Lower leg skin (tissue), 3 donors: ENCODE measurements around the gene DLST.
A peak's percentile ranks its signal among the peaks of the same experiment; 100 is the strongest.

ENCODE experiments used
- POLR2A ChIP-seq, 2 donors: fragments of 450-650 bp; IDR thresholded peaks; one replicate each; pipeline ENCODE4 v1.6.1; 2016 to 2017; ENCODE audit warnings: antibody characterized with exemption in 2 of 2, mild to moderate bottlenecking in 1 of 2, moderate library complexity in 1 of 2
- TF ChIP-seq, protein P1 (sequence below), 3 donors: fragments of 450-650 bp; IDR thresholded peaks; one replicate each; pipeline ENCODE4 v1.5.1; 2016; ENCODE audit warnings: antibody characterized with exemption in 3 of 3, mild to moderate bottlenecking in 3 of 3, moderate library complexity in 2 of 3

DNA sequence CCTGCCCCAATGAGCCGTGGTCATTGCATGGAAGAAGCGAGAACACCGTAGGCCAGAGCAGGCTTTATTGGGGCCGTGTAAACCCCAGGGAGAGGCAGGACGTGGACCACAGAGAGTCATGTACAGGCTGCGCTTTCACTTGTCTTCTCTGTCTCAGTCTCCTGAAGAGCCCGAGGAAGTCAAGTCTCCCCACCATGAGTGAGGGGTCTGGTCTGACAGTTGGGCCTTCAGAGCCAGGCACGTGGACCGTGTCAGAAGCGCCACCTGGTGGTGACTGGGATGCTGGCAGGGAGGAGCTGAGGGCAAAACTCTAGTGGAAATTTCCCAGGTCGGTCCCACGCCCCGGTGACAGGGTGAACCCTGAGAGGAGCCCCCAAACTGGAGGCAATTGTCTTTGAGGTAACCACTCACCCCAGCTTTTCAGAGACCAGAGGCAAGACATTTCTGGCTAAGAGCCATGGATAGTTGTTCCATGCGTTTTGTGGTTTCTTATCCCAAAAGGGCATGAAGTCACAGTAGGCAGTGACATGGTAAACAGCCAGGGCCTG is 24.0 kb downstream of the DLST start:
- TF ChIP-seq, protein P1, sequence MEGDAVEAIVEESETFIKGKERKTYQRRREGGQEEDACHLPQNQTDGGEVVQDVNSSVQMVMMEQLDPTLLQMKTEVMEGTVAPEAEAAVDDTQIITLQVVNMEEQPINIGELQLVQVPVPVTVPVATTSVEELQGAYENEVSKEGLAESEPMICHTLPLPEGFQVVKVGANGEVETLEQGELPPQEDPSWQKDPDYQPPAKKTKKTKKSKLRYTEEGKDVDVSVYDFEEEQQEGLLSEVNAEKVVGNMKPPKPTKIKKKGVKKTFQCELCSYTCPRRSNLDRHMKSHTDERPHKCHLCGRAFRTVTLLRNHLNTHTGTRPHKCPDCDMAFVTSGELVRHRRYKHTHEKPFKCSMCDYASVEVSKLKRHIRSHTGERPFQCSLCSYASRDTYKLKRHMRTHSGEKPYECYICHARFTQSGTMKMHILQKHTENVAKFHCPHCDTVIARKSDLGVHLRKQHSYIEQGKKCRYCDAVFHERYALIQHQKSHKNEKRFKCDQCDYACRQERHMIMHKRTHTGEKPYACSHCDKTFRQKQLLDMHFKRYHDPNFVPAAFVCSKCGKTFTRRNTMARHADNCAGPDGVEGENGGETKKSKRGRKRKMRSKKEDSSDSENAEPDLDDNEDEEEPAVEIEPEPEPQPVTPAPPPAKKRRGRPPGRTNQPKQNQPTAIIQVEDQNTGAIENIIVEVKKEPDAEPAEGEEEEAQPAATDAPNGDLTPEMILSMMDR (IDR thresholded peaks at IDR 0.05) = peak in 1 of 3 donors; percentile 68
- no peak for TF ChIP-seq POLR2A (IDR thresholded peaks at IDR 0.05)
